Endothelial cell (in vitro differentiated cells): Measurements from ENCODE around the gene RPTOR. TPM values are rescaled to one million over a fixed set of nuclear protein-coding genes. Genes with fewer than 3 reads are reported as not detected.
A peak's percentile ranks its signal among the peaks of the same experiment; 100 is the strongest.

ENCODE experiments used
- DNase-seq: peaks from one replicate; pipeline ENCODE4 v3.0.0; 2021; ENCODE audit warnings: low spot score
- H3K27ac Mint-ChIP-seq: one replicate; pipeline ENCODE4 v1.8.0; 2021; ENCODE audit warnings: mixed read lengths, inconsistent platforms; ENCODE audit not compliant: unreplicated experiment
- H3K27me3 Mint-ChIP-seq: one replicate; pipeline ENCODE4 v1.8.0; 2021; ENCODE audit warnings: mild to moderate bottlenecking, moderate library complexity, mixed read lengths, inconsistent platforms; ENCODE audit not compliant: unreplicated experiment
- H3K36me3 Mint-ChIP-seq: one replicate; pipeline ENCODE4 v1.8.0; 2021; ENCODE audit warnings: mild to moderate bottlenecking, low read depth, mixed read lengths, inconsistent platforms; ENCODE audit not compliant: unreplicated experiment
- H3K4me1 Mint-ChIP-seq: one replicate; pipeline ENCODE4 v1.8.0; 2021; ENCODE audit warnings: mild to moderate bottlenecking, mixed read lengths, inconsistent platforms; ENCODE audit not compliant: unreplicated experiment
- H3K4me3 Mint-ChIP-seq: one replicate; pipeline ENCODE4 v1.8.0; 2021; ENCODE audit warnings: mild to moderate bottlenecking, mixed read lengths, inconsistent platforms; ENCODE audit not compliant: unreplicated experiment
- H3K9me3 Mint-ChIP-seq: one replicate; pipeline ENCODE4 v1.8.0; 2021; ENCODE audit warnings: mixed read lengths, inconsistent platforms; ENCODE audit not compliant: unreplicated experiment
- CTCF ChIP-seq: fragments of 200-600 bp; sonication (generic); IDR thresholded peaks from one replicate; pipeline ENCODE4 v1.5.0; 2021; ENCODE audit warnings: antibody characterized with exemption; ENCODE audit not compliant: unreplicated experiment
- total RNA-seq: library from RNA; stranded (reverse); fragmentation: NEBNext Ultra II Directional; extraction: Animal tissue kit (Norgen Biotek cat#: 25700); gene quantifications from one replicate; pipeline ENCODE4 v1.2.1, GENCODE V29; 2021; ENCODE audit not compliant: unreplicated experiment

Gene RPTOR
- total RNA-seq, 1 donor from 2014 or later: 36.7 TPM

GRCh38 chr17:80997424-80998117 is 452.9 kb downstream of the RPTOR start:
- no peaks in the 10 kb centered on the region for H3K9me3 Mint-ChIP-seq
- no peak for DNase-seq
- no peak overlapping the region for H3K4me3 Mint-ChIP-seq
- TF ChIP-seq CTCF: no peak
- no peaks in the 10 kb centered on the region for H3K4me1 Mint-ChIP-seq
- peaks cover 20% of the 10 kb centered on the region for H3K36me3 Mint-ChIP-seq
- peaks cover 15% of the 10 kb centered on the region for H3K27me3 Mint-ChIP-seq
- H3K27ac Mint-ChIP-seq: no peak overlapping the region

GRCh38 chr17:80998118-80998747 is 453.6 kb downstream of the RPTOR start:
- H3K27ac Mint-ChIP-seq: no peak overlapping the region
- no peaks in the 10 kb centered on the region for H3K9me3 Mint-ChIP-seq
- peaks cover 20% of the 10 kb centered on the region for H3K36me3 Mint-ChIP-seq
- peaks cover 17% of the 10 kb centered on the region for H3K27me3 Mint-ChIP-seq
- H3K4me3 Mint-ChIP-seq: no peak overlapping the region
- TF ChIP-seq CTCF: no peak
- no peak for DNase-seq
- H3K4me1 Mint-ChIP-seq: peaks cover under 1% of the 10 kb centered on the region

- H3K4me3 Mint-ChIP-seq: peak overlapping the region; percentile 11
- H3K27me3 Mint-ChIP-seq: peaks cover 20% of the 10 kb centered on the region
- TF ChIP-seq CTCF: no peak
- peaks cover 2% of the 10 kb centered on the region for H3K4me1 Mint-ChIP-seq
- no peak overlapping the region for H3K27ac Mint-ChIP-seq
- H3K36me3 Mint-ChIP-seq: peaks cover 20% of the 10 kb centered on the region
- DNase-seq: no peak
- H3K9me3 Mint-ChIP-seq: no peaks in the 10 kb centered on the region
Observed at GRCh38 chr17:80998748-80999535, 454.3 kb downstream of the RPTOR start.

- Mint-ChIP-seq H3K27me3 (peaks cover 24% of the 10 kb centered on the region), H3K9me3 (no peaks in the 10 kb centered on the region), H3K36me3 (peaks cover 20% of the 10 kb centered on the region), H3K4me3 (no peak overlapping the region), H3K27ac (no peak overlapping the region), H3K4me1 (peaks cover 5% of the 10 kb centered on the region)
- no peak for DNase-seq
- TF ChIP-seq CTCF: no peak
Observed at GRCh38 chr17:80999536-81000333, 455.1 kb downstream of the RPTOR start.
